Measurements from ENCODE around the gene CEP170B. TPM values are rescaled to one million over a fixed set of nuclear protein-coding genes. Genes with fewer than 3 reads are reported as not detected.
A peak's percentile ranks its signal among the peaks of the same experiment; 100 is the strongest.
"Not testable (repeated sequence)": the region's sequence is repeated elsewhere in the genome, so short reads cannot be mapped to it uniquely, and the experiment has no call there.

CEP170B gene
- total RNA-seq, 3 donors from 2014 or later, result 10.1 to 14.8 (median 13.8) TPM

DNA sequence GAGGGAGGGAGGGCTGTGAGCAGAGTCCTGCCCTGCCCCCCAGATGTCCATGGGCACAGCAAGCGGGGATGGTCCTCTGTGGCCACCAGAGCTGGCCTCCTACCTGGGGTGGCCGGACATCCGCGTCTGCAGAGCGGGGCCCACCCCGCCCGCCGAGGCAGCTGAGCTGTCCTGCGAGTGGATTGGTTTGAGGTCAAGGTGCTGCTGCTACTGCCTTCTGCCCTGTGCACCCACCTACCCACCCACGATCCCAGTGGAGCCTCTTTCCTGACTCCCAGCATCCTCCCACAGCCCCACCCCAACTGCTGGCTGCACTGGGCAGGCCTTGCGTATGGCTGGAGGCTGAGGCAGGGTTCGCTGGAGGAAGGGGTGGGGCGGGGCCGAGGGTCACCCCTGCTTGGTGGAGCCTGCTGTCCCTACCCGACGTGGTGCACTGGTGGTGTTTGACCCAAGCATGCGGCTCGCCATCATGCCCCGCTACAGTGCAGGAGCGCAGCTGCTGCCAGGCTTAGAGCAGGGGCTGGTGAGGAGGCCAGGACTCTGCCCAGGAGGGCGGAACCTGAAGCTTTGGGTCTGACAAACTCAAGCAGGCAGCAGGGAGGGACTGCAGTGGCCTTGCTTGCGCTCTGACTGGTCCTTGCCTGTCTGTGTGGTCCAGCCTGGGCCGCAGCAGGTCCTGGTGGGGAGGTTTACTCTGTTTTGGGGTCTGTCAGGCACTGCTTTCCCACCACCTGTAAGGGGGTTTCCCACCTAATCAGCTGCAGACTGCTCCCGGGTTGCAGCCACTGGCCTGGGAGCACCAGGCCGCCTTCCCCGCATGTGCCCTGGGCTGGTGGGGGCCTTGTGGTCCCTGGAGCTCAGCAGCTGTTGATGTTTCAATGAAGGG is 23.7 kb downstream of the CEP170B start:
- no peaks in the 10 kb centered on the region for H3K9me3 ChIP-seq
- peak in 1 of 2 donors; percentile 48 for DNase-seq (ENCODE audit: low spot score in 2 of 2)

DNA sequence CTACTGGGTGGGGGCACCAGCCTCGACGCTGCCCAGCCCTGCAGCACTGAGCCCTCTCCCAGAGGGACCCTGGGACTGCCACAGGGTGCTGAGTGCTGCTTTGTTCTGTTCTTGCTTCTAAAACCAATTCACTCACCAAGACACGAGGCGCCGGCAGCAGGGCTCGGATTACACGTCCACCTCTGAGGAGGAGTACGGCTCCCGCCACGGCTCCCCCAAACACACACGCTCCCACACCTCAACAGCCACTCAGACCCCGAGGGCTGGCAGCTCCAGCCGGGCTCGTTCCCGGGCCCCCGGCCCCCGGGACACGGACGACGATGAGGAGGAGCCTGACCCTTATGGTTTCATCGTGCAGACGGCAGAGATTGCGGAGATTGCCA is 24.3 kb downstream of the CEP170B start:
- Histone ChIP-seq H3K27me3 (no peaks in the 10 kb centered on the region), H3K9me3 (no peaks in the 10 kb centered on the region), H3K27ac (no peak overlapping the region), H3K36me3 (no peaks in the 10 kb centered on the region), H3K4me3 (no peak overlapping the region), H3K4me1 (no peaks in the 10 kb centered on the region)
- peak in 1 of 2 donors; percentile 49 for DNase-seq (ENCODE audit: low spot score in 2 of 2)
- TF ChIP-seq, protein P1, sequence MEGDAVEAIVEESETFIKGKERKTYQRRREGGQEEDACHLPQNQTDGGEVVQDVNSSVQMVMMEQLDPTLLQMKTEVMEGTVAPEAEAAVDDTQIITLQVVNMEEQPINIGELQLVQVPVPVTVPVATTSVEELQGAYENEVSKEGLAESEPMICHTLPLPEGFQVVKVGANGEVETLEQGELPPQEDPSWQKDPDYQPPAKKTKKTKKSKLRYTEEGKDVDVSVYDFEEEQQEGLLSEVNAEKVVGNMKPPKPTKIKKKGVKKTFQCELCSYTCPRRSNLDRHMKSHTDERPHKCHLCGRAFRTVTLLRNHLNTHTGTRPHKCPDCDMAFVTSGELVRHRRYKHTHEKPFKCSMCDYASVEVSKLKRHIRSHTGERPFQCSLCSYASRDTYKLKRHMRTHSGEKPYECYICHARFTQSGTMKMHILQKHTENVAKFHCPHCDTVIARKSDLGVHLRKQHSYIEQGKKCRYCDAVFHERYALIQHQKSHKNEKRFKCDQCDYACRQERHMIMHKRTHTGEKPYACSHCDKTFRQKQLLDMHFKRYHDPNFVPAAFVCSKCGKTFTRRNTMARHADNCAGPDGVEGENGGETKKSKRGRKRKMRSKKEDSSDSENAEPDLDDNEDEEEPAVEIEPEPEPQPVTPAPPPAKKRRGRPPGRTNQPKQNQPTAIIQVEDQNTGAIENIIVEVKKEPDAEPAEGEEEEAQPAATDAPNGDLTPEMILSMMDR (IDR thresholded peaks at IDR 0.05), result no peak
- no peak for TF ChIP-seq POLR2AphosphoS5 (IDR thresholded peaks at IDR 0.05)
- no peak for TF ChIP-seq POLR2A (IDR thresholded peaks at IDR 0.05)
- intact Hi-C loops (cut with DNase I; ENCODE audit: low total_unique reads), result no loop called here

More for the DNA sequence above, 23.7 kb downstream of the CEP170B start:
- TF ChIP-seq POLR2A (IDR thresholded peaks at IDR 0.05) (no peak), POLR2AphosphoS5 (IDR thresholded peaks at IDR 0.05) (no peak)
- TF ChIP-seq, protein P1 (IDR thresholded peaks at IDR 0.05), result no peak
- Histone ChIP-seq H3K4me1 (no peaks in the 10 kb centered on the region), H3K36me3 (no peaks in the 10 kb centered on the region), H3K27ac (no peak overlapping the region), H3K4me3 (no peak overlapping the region), H3K27me3 (no peaks in the 10 kb centered on the region)
- intact Hi-C loops (cut with DNase I; ENCODE audit: low total_unique reads), result no loop called here

DNA sequence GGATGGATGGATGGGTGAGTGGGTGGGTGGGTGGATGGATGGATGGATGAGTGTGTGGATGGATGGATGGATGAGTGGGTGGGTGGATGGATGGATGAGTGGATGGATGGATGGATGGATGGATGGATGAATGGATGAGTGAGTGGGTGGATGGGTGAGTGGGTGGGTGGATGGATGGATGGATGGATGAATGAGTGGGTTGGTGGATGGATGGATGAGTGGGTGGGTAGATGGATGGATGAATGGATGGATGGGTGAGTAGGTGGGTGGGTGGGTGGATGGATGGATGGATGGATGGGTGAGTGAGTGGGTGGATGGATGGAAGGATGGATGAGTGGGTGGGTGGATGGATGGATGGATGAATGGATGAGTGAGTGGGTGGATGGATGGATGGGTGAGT is 25.2 kb downstream of the CEP170B start:
- H3K27ac ChIP-seq; intact Hi-C loops (cut with DNase I; ENCODE audit: low total_unique reads); H3K27me3 ChIP-seq; H3K36me3 ChIP-seq; H3K4me3 ChIP-seq; H3K4me1 ChIP-seq; H3K9me3 ChIP-seq: not testable (repeated sequence)
- DNase-seq (ENCODE audit: low spot score in 2 of 2), result peak in 1 of 2 donors; percentile 42

DNA sequence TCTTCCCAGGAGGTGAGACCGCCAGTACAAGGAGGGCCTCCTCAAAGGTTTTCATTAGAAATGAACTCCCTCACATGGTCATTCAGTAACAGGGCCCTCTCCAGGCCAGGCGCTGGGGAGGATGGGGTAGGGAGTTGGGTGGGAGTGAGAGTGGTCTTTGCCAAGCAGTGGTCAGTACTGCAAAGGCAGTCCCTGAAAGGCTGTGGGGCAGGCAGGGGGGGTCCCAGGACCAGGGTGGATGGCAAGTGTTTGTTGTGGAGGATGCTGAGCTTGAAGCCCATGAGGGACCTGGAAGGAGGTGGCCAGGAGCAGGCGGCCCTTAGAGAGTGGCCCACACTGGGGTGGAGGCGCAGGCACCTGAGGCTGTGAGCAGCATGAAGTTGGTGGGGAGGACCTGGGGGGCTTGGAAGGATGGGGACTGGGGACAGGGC is 26.1 kb downstream of the CEP170B start:
- Histone ChIP-seq H3K4me3 (no peak overlapping the region), H3K27ac (no peak overlapping the region), H3K27me3 (no peaks in the 10 kb centered on the region), H3K9me3 (no peaks in the 10 kb centered on the region), H3K36me3 (no peaks in the 10 kb centered on the region), H3K4me1 (no peaks in the 10 kb centered on the region)
- intact Hi-C loops (cut with DNase I; ENCODE audit: low total_unique reads), result no loop called here
- peak; percentile 16 to 50 for DNase-seq (ENCODE audit: low spot score in 2 of 2)
- TF ChIP-seq, protein P1 (IDR thresholded peaks at IDR 0.05), result no peak
- no peak for TF ChIP-seq POLR2A (IDR thresholded peaks at IDR 0.05)
- TF ChIP-seq POLR2AphosphoS5 (IDR thresholded peaks at IDR 0.05), result no peak

DNA sequence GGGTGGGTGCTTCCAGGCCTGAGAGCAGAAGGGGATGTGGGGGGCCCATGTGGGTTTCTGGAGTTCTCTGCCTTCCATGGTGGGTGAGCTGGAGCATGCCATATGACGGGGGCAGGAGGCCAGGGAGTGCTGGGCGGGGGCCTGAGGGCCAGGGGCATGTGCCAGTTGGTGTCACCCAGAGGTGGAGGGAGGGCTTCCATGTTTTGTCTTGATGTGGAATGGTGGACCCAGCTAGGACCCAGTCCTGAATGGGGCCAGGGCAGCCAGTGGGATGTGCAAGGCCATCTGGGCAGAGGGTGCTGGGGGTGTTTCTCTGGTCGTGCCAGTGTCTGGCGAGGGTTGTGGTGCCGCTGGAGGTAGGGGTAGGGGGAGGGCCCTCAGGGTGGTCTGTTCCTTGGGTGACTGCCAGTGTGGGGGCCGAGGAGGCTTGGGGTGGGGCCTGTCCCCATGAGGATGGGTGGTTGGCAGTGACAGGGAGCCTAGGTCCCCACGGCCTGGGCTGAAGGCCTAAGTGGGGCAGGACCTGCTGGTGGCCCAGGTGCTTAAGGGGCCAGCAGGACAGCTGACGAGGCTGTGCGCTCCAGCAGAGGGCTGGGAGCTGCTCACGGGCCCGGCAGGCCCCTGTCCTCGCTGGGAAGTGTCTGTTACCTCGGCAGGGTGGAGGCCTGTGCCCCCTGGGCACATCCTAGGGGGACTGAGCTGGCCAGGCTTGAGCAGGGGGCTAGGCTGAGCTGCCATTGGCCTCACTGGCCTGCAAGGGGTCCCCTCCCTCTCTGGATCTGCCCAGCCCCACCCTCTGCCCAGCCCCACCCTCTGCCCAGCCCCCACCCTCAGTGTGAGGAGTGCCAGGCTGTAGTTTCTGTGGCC is 26.8 kb downstream of the CEP170B start:
- TF ChIP-seq POLR2A (IDR thresholded peaks at IDR 0.05), result no peak
- no peak for TF ChIP-seq POLR2AphosphoS5 (IDR thresholded peaks at IDR 0.05)
- TF ChIP-seq, protein P1 (IDR thresholded peaks at IDR 0.05), result no peak
- H3K4me3 ChIP-seq, result no peak overlapping the region

More for the DNA sequence above, 26.8 kb downstream of the CEP170B start:
- Histone ChIP-seq H3K9me3 (no peaks in the 10 kb centered on the region), H3K4me1 (no peaks in the 10 kb centered on the region), H3K27ac (no peak overlapping the region), H3K36me3 (no peaks in the 10 kb centered on the region), H3K27me3 (no peaks in the 10 kb centered on the region)
- intact Hi-C loops (cut with DNase I; ENCODE audit: low total_unique reads), result loop anchor here (2.0 kb wide), 1 partner anchor 445 kb away; no protein-coding TSS in a partner anchor
- DNase-seq (ENCODE audit: low spot score in 2 of 2), result peak in 1 of 2 donors; percentile 48
